HPDE6-E6E7 (cell line): ENCODE measurements around the gene HDLBP.
"Not testable (repeated sequence)": the region's sequence is repeated elsewhere in the genome, so short reads cannot be mapped to it uniquely, and the experiment has no call there.

Experiments
- DNase-seq: peaks from one replicate; pipeline ENCODE4 v3.0.0; 2011; ENCODE audit warnings: missing footprints; ENCODE audit errors: extremely low spot score

HDLBP gene

DNA sequence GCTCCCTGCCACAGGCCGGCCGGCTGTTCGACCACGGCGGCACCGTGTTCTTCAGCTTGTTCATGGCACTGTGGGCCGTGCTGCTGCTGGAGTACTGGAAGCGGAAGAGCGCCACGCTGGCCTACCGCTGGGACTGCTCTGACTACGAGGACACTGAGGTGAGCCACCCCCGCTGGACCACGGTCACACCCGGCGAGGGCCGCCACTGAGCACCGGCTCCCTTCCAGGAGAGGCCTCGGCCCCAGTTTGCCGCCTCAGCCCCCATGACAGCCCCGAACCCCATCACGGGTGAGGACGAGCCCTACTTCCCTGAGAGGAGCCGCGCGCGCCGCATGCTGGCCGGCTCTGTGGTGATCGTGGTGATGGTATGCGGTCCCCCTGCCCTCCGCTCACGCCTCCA is 106.2 kb downstream of the HDLBP start:
- no peak for DNase-seq

DNA sequence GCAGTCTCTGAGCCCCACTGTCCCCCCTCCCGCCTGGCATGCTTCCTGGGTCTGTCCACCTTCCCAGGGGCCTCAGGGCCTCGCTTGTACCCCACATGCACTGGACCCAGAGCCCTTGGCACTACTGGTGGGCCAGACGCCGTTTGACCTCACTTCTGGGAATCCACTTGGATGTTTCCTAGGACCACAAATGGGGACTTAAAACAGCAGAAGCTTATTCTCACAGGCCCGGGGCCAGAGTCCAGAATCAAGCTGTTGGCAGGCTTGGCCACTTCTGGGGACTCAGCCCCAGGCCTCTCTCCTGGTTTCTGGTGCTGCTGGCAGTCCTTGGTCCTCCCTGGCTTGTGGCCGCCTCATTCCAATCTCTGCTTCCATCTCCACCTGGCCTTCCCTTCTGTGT is 107.4 kb downstream of the HDLBP start:
- DNase-seq: no peak

DNA sequence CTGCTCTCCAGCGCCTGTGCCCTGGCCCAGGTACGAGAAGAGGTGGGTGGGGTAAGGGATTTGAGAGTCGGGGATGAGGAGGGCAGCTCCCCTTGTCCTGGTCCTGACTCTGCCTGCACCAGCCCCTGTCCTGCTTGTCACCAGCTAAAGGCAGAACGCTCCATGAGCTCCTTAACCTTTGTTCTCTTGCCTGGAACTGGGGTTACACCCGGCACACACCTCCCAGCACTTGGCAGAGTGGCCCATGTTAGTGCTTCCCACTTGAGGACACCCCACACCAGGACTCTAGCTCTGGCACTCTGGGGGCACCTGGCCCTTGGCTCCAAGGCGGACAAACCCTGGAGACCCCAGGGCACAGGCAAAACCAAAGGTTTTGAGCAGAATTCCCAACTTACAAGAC is 107.8 kb downstream of the HDLBP start:
- DNase-seq: no peak

DNA sequence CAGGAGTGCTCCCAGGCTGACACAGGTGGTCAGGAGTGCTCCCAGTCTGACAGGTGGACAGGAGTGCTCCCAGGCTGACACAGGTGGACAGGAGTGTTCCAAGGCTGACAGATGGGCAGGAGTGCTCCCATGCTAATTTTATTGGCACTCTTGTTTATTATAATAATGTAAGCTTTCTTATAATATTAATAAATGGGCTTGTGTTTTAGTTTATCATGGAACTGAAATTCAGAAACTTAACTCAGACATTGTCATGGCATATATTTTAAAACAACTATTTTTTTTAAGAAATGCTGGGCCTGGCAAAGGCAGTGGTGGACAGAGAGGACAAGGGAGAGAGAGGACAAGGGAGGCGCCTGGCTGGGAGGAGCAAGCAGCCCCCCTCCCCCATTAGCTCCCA is 108.3 kb downstream of the HDLBP start:
- no peak for DNase-seq

DNA sequence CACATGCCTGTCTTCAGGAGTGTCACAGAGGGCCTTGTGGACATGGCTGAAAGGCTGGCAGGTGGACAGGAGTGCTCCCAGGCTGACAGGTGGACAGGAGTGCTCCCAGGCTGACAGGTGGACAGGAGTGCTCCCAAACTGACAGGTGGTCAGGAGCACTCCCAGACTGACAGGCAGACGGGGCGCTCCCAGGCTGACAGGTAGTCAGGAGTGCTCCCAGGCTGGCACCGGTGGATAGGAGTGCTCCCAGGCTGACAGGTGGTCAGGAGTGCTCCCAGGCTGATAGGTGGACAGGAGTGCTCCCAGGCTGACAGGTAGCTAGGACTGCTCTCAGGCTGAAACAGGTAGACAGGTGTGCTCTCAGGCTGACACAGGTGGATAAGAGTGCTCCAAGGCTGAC is 110.4 kb downstream of the HDLBP start:
- DNase-seq: no peak

DNA sequence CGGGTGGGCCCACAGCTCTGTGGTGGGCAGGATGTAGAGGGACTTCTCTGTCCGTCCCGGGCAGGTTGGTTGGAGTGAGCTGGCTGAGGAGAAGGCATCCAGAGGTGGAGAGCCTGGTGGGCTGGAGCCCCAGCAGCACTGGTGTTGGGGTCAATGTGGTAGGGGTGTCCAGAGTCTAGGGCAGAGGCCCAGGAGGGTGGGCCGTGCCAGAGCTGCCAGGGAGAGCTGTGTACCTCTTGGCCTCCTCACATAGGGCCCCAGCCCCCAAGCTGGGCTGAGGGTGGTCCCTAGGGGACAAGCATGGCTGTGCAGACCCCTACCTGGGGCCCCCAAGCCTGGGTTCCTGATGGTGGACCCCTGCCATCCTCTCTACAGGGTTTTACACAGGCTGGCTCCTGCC is 111.0 kb downstream of the HDLBP start:
- no peak for DNase-seq

DNA sequence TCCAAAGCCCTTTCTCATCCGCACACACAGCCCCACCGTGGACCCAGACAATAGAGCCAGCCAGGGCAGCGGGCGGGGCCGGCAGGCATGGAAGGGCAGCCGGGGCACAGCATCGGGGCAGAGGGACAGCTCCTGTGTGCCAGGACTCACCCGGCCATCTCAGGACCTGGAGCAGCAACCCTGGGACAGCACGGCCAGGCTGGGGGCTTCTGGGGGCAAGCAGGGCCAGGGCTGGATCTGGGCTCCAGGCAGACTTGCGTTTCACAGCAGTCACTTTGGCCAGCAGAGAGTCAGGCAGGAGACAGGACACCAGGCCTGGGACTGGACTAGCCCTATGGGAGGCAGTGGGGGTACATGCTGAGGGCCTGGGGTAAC is 111.5 kb downstream of the HDLBP start:
- DNase-seq: no peak

DNA sequence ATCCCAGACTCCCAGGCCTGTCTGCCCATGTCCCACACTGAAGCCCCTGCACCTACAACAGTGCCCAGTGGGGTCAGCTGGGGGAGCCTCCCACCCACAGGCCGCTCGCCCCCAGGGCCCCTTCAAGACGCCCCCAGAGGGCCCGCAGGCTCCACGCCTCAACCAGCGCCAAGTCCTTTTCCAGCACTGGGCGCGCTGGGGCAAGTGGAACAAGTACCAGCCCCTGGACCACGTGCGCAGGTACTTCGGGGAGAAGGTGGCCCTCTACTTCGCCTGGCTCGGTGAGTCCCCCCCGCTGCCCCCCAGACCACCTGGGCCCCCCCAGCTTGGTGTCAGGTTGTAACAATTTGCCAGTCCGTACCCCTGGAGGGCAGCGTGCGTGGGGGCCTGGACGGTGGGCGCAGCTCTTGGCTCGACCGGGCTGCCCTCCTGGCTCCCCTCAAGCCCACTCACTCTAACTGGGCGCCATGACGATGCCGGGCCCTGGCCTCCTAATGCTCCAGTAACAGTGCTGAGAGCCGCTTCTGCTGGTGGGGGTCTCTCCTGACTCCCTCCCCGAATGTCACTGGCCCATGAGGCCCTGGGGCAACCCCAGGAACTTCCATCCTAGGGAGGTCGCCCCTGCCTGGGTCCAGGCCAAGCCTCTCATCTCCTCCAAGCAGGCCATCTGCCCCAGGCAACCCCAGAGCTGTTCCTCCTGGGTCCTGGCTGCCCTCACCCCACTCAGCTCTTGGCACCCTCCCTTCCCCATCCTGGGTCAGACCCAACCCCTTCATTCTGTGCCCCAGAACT is 112.1 kb downstream of the HDLBP start:
- no peak for DNase-seq

DNA sequence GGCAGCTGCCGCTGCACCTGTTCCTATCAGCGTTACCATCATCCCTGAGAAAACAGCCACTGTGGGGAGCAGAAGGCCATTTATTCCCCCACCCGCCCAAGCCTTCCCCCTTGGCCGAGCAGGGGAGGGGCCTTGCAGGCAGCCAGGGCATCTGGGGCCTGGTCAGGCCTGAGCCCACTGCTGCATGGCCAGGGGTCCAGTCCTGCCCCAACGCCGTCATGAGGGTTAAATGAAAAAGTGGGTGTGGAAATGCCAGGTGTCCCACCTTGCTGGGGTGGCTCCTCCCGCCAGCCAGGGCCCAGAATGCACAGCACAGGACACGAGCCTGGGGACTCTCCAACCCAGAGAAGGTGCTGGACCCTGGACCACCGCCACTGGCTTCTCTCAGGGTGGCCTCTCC is 112.8 kb downstream of the HDLBP start:
- DNase-seq: no peak

DNA sequence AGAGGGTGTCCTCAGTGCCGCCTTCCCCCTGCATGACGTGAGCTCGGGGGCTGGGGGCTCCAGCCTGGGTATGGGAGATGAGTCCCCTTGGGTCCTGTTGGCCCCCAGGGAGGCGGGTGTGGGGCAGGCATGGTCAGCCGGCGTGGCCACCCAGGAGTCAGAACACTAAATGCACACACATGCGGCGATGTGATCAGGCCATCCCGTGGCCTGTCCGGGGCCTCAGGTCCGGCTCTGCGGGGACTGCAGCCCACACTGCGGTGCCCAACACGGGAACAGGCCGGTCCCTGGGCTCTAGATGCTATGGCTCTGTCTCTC is 113.2 kb downstream of the HDLBP start:
- DNase-seq: no peak

DNA sequence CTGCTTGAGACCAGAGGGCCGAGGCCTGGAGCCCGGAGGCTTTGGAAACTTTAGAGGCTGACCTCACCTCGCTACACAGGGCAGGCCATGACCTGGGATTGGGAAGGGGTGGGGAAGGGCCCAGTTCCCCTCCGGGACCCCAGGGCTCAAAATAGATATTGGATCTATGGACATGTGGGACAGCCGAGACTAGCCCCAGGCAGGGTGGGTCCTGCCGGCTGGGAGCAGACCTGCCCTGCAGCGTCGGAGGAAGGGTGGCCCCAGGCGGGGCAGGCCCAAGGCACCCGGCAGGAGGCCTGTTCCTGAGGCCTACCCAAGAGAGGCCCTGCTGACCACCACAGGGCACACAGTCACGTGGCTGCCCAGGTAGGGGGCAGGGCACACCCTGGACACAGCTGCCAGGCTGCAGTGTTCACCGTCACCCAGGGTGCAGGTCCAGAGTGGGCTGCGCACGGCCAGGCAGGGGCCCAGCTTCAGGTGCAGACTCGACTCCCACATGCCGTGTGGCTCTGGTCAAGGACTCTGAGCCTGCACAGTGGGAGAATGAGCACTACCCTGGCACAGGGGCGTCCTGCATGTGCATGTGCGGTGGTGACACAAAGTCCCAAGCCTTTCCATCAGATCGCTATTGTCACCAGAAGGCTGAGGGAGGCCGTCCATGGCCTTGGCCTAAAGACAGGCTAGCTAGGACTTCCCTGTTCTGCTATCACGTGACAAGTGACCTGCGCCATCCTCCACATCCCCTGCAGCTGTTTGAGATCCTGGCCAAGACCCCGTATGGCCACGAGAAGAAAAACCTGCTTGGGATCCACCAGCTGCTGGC is 113.8 kb downstream of the HDLBP start:
- no peak for DNase-seq

DNA sequence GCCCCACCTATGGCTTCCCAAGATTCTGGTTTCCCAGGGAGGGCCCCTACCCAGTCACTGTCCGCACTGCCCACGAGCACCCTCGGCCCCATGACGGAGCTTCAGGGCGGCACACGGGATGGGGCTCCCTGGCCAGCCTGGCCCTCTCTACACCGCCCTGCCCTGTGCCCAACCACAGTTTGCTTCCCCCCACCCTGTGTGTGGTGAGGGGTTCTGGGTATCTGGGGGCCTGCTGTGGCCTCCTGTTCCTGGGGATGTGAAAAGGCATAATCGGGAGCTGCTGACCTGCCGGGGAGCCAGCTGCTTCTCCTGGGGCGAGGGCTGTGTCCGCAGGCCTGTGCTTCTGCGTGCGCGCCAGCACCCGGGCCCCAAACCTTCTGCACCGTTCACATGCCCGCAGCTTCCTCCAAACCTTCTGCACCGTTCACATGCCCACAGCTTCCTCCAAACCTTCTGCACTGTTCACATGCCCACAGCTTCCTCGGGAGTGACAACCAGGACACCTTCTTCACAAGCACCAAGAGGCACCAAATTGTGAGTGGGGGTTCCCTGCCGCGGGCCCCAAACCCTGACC is 114.6 kb downstream of the HDLBP start:
- DNase-seq: no peak

DNA sequence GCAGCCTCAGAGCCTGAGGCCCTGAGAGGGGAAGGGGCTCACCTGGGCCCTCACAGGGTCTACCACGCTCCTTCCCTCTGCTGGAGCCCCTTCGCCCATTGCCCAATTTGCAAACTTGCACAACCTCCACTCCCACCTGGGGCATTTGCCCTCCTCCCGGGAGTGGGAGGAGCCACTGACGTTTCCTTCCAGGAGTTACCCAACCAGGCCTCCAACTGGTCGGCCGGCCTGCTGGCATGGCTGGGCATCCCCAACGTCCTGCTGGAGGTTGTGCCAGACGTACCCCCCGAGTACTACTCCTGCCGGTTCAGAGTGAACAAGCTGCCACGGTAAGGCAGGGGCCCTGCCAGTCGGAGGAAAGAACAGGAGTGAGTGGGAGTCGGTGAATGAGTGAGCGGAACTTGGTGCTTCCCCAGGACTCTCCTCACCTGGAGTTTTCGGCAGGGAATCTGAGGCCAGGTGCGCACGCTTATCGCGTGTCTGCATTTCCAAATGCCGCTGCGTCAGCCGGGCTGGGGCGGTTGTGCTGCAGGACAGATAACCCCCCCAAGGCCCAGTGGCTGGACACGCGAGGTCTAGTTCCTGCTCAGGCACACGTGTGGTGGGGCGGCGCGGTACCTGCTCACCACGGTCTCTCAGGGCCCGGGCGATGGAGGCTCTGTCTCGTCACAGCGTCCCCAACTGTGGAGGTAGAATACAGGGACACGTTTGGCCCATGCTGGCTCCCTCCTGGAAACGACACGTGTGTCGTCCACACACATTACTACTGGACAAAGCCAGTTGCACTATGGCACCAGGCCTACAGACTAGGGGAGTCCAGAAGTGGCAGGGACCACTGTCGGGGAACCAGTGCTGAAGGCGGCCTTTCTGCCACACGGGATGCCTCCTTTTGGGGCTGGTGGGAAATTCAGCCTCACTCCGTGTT is 115.3 kb downstream of the HDLBP start:
- DNase-seq: no peak

DNA sequence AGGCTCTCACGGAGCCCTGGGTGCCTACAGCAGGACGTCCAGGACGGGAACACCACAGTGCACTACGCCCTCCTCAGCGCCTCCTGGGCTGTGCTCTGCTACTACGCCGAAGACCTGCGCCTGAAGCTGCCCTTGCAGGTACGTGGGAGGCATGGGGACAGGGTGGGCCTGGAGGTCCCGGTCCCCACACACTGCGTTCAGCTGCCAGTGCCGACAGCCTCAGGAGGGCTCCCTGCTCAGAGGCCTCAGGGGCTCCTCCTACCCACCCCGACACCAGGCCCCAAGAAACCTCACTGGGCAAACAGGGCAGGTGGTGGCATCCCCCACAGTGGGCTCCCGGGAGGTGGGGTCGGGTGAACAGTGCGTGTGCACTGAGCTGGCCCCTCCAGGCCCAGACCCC is 116.2 kb downstream of the HDLBP start:
- no peak for DNase-seq

DNA sequence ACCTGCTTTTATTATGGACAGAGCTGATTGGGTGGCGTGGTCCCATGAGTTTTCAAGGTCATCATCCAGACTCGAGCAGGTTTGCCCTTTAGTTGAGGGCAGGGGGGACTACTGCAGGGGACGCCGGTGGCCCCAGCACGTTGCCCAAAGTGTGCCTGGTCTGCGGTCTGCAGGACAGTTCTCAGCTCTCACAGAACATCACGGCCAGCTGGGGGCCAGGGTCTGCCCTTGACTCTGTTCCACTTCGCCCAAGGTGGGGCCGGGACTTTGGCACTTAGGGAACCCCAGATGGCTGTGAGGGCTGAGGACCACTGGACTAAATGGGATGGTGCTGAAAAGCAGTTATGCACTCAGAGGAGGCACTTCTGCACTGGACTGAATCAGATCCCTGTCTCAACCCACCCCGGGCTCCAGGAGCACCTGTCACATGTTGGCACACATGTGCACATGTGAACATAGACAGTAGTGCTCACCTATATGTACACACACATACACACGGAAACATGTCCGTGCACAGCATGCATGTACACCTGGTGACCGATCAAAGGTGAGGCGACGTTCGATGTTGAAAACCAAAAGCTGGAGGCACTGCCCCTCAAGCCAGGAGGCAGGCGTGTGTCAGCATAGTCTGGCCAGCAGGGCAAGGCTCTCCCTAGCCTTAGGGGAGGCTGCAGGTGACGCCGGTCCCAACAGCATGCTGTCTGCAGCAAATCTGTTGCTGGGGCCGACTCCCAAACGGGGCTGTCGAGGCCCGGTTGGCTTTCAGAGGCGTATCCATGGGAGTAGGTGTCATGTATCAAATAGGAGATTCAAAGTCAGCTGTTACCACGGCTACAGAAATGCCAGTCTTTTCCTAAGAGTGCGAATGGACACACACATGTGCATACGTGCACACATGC is 116.8 kb downstream of the HDLBP start:
- no peak for DNase-seq

DNA sequence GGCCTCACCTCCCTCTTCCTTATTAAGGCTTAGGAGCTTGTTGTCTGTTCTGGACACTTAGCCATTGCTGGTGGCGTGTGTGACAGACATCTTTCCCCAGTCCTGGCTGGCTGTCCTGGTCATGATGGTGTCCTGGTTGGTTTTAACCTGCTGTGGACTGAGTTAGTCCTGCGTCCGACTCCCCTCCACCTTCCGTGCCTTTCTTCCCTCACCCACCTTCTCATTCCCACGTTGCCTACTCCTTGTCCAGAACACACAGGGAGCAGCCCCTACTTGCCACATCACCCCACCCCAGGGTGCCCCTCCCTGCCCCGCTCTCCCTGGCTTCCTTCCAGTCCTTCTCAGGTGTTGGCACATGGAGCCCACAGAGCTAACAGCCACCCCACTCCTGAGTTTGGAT is 117.5 kb downstream of the HDLBP start:
- no peak for DNase-seq

DNA sequence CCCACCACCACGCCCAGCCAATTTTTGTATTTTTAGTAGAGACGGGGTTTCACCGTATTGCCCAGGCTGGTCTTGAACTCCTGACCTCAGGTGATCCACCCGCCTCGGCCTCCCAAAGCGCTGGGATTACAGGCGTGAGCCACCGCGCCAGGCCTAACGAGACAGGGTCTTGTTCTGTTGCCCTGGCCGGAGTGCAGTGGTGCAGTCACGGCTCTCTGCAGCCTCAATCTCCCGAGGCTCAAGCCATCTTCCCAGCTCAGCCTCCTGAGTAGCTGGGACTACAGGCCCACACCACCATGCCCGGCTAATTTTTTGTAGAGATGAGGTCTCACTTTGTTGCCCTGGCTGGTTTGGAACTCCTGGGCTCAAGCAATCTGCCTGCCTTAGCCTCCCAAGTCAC is 118.2 kb downstream of the HDLBP start:
- not testable (repeated sequence) for DNase-seq

DNA sequence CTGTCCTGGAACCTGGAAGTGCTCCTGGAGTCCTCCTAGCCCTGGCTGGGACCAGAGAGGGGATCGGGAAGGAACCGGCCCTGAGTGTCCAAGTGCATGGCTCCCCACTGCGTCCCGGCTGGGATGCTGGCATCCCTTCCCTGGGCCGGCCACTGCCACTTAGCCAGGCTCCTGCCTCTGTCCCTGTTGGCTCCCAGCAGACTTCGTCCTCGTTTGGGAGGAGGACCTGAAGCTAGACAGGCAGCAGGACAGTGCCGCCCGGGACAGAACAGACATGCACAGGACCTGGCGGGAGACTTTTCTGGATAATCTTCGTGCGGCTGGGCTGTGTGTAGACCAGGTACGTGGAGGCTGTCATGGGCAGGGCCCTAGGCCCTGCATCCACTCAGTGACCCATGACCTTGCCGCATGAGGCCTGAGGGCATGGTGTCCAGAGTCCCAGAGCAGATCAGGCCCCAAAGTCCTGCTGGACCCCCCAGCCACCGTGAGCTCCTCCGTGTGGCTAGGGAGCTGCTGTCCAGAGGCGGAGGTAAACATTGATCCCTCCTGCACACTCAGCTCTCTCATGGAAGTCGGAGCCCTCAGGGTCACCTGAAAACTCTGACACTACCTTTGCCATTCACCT is 119.9 kb downstream of the HDLBP start:
- no peak for DNase-seq

DNA sequence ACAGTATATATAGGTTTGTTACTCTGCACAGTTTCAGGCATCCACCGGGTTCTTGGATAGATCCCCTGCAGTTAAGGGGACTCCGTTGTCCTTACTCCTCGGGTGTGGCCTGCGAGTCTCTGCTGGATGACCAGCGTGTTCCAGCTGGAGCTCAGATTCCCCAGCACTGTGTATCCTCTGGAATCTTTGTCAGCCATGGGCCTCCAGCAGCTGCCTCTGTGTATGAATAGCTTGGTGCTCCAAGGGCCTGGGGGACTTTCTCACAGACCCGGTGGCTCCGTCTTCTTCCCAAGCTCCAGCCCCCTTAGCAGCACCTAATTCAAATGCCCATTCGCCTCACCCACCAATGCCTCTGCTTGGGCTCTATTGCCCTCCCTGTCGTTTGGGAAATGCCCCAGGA is 120.7 kb downstream of the HDLBP start:
- DNase-seq: no peak

DNA sequence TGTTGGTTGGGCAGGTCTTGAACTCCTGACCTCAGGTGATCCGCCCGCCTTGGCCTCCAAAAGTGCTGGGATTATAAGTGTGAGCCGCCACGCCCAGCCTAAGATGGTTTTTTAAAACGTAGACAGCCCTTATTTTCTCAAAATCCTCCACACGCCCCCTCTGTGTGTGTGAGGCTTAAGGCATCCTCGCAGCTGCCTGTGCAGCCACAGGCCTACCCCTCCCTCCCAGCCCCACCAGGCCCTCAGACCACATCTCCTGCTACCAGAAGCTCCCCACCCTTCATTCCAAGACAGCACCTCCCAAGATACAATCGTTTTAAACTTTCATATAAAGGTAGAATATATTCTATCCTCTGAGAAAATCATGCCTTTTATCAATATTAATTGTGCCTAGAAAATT is 122.2 kb downstream of the HDLBP start:
- no peak for DNase-seq

DNA sequence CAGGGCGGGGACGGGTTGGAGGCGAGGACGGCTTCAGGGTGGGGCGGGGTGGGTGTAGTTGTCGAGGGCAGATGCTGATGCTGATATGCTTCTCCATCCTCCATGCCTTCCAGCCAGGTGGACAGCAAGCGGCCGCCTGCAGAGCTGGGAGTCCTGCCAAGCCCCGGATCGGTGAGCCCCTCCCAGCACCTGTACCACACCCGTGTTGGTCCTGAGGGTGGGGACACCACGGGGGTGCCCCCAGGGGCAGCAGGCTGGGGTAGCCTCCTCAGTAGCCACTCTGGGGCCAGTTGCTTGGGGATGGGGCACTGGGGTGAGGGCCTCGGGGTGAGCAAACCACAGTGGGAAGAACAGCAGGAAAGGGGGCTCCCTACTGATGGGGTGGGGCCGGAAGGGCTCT is 124.4 kb downstream of the HDLBP start:
- DNase-seq: no peak
